ENCODE data around the gene RBFOX2. TPM values are rescaled to one million over a fixed set of nuclear protein-coding genes. Genes with fewer than 3 reads are reported as not detected.
A peak's percentile ranks its signal among the peaks of the same experiment; 100 is the strongest.

The RBFOX2 gene
- total RNA-seq, 1 donor from 2014 or later: 83.1 TPM

DNA sequence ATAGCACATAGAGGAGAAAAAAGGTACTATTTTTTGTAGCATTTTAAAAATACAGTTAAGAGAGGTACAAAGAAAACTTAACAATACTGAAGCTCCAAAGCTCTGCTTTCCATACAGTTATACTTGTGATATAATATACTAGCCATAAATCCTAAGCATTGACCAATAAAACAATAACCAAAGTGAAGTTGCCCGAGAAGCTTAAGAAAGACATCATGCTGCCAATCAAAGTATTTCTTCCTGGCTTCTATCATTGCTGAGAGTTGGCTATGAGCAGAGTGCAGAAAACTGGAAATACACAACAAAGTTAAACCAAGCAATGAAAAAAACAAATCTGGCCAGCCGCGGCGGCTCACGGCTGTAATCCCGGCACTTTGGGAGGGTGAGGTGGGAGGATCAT lies 84.2 kb downstream of the RBFOX2 start:
- no peak for DNase-seq (ENCODE audit: low read depth in 2 of 2)

DNA sequence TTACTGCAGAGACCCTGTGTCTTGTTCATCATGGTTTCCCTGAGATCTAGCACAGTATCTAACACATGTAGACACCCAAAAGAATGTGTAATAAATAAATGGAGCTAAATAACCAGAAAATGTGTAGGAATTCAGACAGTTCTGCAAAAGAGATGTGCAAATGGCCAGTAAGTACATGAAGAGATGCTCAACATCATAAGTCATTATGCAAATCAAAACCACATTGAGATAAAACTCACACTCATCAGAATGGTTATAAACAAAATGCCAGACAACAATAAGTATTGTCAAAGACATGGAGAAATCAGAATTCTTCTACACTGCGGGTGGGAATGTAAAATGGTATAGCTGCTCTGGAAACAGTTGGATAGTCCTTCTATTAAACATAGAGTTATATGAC lies 88.5 kb downstream of the RBFOX2 start:
- DNase-seq (ENCODE audit: low read depth in 2 of 2): no peak

GRCh38 chr22:35938226-35938625 lies 90.4 kb downstream of the RBFOX2 start:
- no peak for DNase-seq (ENCODE audit: low read depth in 2 of 2)

- DNase-seq (ENCODE audit: low read depth in 2 of 2): peak; percentile 87 to 91
These were observed 97.7 kb downstream of the RBFOX2 start for GRCh38 chr22:35930933-35931332.

DNA sequence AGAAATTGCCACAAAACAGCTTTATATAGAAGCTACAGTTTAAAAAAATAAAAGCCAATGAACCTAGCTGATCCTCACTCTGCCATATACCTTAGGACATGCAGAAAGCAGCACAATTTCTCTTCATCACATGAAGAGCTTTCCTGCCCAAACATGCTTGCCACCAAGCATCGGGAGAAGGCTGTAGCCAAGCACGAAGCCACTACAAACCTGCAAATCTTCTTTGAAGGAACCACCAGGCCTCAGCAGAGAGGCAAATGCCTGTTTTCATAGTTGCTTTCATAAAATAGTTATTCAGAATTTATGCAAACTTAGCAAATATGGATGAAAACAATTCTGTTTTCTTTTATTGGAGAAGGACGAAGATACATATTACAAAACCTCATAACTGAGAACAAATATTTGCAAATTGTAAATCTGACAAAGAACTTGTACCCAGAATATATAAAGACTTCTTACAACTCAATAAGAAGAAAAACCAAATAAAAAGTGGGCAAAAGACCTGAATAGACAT lies 100.3 kb downstream of the RBFOX2 start:
- no peak for DNase-seq (ENCODE audit: low read depth in 2 of 2)

GRCh38 chr22:35923026-35923425 lies 105.6 kb downstream of the RBFOX2 start:
- no peak for DNase-seq (ENCODE audit: low read depth in 2 of 2)

GRCh38 chr22:35921777-35922176 lies 106.8 kb downstream of the RBFOX2 start:
- peak; percentile 72 to 91 for DNase-seq (ENCODE audit: low read depth in 2 of 2)

DNA sequence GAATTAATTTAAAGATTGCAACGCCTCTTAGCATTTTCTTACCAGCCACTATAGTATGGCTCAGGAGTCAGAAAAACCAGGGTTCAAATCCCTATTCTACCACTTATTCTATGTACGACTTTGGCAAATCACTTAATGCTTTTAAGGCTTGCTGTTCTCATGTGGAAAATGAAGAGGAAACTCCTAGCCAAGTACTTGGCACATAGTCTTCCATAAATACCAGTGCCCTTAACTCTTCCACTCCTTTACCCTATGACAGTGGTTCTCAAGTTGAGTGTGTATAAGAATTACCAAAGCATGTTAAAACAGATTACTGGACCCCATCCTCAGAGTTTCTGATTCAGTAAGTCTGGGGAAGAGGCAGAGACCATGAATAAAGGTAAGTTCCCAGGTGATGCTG lies 107.6 kb downstream of the RBFOX2 start:
- no peak for DNase-seq (ENCODE audit: low read depth in 2 of 2)

DNA sequence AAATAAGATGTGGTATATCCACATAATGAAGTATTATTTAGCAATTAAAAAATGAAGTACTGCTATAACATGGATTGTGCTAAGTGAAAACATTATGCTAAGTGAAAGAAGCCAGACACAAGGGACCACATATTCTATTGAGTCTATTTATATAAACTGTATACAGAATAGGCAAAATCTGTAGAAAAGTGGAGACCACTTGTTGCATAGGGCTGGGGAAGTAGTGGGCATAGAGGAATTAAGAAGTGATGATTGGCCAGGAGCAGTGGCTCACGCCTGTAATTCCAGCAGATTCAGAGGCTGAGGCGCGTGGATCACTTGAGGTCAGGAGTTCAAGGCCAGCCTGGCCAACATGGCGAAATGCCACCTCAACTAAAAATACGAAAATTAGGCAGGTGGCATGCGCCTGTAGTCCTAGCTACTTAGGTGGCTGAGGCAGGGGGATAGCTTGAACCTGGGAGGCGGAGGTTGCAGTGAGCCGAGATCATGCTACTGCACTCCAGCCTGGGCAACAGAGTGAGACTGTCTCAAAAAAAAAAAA lies 109.6 kb downstream of the RBFOX2 start:
- no peak for DNase-seq (ENCODE audit: low read depth in 2 of 2)

DNA sequence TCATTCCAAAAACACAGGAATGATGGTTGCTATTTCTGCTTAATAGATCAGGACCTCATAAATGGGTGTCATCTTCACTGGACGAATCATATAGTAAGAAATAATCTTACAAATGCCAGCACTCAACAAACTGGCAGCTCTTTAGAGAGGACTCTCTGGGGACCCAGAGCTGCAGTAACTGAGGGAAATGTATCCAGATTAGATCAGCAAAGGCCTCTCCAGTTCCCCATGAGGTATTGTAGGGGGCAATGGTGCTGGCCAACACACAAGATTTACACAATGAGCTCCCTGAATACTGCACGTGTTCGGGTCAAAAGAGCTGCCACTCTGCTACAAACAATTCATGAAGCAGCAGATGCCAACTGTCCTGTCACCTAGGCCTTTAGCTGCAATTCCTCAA lies 110.2 kb downstream of the RBFOX2 start:
- DNase-seq (ENCODE audit: low read depth in 2 of 2): peak in 1 of 2 donors; percentile 41

DNA sequence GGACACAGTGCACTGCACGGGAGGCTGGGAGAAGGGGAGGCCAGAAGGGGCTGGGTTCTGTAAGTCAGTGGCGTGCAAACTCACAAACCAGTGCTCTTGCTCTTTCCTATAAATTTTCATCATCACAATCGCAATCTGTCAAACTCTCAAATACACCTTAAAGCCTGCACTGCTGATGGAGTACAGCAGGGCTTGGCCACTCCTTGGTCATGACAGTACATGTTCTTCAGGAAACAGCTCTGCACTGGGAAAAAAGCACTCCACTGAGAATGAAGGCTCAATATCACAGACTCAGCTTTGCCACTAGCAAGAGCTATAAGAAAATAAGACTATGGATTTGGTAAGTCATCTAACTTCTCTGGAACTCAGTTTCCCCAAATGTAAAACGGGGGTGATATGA lies 111.0 kb downstream of the RBFOX2 start:
- DNase-seq (ENCODE audit: low read depth in 2 of 2): no peak

- DNase-seq (ENCODE audit: low read depth in 2 of 2): peak; percentile 14 to 33
These were observed 113.1 kb downstream of the RBFOX2 start for GRCh38 chr22:35915477-35916013.

DNA sequence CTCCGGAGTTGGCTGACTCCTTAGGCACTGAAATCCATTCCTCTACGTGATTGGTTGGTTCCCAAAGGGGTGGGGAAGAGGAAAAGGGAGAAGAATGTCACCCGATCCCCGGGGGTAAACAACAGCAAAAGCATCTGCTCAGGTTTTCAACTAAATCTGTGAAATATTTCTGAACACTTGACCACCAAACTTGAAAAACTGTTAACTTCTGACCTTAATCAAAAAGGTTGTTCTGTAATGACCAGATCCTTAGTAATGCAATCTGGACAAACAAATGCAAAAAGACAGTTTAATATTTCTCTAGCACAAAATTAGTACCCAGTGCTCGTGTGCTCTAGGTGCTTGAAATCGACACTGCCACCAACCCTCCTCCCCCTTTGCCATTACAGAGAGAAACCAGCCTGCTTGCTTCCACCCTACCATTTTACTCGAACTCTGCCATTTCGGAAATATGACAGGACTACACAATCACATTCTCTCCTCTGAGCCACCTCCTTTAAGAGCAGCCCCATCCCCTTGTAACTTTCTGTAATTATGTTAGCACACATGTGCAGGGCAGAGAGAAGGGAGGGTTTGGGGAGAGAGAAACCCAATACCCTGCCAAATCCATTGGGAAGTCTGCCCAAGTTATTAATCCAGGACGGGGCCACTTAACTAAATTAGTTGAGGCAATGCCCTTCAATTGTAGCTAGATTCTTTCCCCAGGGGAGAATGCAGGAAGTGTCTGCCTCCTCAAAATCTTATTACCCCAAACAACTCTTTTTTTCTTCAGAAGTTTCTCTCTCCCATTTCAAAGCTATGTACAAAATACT lies 113.8 kb downstream of the RBFOX2 start:
- peak; percentile 61 to 87 for DNase-seq (ENCODE audit: low read depth in 2 of 2)

- no peak for DNase-seq (ENCODE audit: low read depth in 2 of 2)
These were observed 114.3 kb downstream of the RBFOX2 start for GRCh38 chr22:35914357-35914664.

- no peak for DNase-seq (ENCODE audit: low read depth in 2 of 2)
These were observed 114.7 kb downstream of the RBFOX2 start for GRCh38 chr22:35913925-35914324.

DNA sequence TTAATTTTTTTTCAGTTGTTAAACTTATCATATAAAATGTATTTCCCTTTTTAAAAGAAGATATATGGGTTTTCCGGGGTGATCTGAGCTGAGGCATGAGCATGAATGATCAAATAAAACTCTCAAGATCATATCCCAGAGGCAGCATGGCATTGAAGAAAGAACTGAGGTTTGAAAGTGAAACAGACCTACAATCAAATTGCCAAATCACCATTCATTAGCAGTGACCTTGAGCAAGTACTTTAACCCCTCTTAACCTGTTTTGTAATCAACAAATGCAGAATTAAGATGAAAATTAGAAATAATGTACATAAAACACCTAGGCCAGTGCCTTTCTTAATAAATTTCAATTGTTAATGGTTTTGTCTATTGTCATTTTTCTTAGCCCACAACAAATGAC lies 116.0 kb downstream of the RBFOX2 start:
- no peak for DNase-seq (ENCODE audit: low read depth in 2 of 2)

DNA sequence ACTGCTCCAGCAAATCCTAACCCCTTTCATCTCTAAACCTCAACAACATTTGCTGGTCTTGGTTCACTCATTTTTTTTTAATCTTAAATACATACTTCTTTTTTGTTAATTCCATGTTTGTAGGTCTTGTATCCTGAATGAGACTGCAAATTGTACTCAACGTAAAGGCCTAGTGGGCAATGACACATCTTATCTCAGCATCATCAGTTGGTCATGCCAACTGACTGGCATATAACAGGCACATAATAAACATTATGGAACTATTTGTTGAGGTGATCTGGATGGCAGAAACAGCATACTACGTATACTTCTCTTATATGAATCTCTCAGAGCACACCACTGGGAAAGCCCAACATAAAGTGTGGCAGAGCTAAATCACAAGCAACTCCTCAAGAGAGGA lies 116.7 kb downstream of the RBFOX2 start:
- no peak for DNase-seq (ENCODE audit: low read depth in 2 of 2)

DNA sequence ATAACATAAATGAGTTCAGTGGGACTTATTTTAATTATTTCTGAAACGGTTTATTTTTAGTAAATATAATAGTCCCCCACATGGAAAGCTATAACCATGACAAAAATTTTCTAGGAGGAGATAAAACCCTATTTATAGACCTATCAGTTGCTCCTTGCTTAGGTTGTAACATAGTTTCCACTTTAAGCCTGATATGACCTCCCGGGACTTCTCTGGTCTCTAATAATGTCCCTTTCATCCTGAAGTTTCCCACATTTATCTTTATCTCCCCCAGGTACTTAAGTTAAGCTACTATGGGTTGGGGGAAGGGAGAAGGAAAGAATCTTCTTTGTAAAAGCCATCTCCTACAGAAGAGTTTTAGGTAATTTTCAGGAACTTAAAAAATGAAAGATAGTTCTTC lies 117.7 kb downstream of the RBFOX2 start:
- DNase-seq (ENCODE audit: low read depth in 2 of 2): no peak

GRCh38 chr22:35910003-35910769 lies 118.4 kb downstream of the RBFOX2 start:
- peak; percentile 68 to 79 for DNase-seq (ENCODE audit: low read depth in 2 of 2)

DNA sequence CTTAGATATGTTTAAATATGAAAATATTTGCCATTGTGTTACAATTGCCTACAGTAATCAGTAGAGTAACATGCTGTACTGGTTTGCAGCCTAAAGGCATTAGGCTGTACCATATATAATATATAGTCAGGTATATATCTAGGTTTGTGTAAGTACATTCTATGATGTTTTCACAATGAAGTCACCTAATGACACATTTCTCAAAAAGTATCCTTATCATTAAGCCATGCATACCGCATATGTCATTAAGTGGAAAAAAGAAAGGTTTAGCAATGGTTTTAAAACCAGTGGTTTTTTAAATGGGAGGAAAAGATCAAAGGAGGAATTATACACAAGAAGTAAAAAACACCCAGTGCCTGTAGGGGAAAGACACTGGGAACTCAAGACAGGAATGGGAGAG lies 122.7 kb downstream of the RBFOX2 start:
- no peak for DNase-seq (ENCODE audit: low read depth in 2 of 2)

DNA sequence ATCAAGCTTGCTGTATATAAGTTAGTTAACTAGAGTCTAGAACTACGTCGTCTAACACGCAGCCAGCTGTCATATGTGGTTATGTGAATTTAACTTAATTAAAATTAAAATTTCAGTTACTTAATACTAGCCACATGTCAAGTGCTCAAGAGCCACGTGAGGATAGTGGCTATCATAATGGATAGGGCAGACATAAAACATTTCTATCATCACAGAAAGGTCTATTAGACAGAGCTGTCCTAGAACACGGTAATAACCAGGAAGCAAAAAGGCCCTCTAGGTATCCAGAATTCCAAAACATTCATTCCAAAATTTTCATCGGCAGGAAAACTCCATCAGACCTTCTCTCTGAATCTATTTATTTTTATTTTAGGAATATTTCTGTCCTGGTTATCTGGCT lies 123.9 kb downstream of the RBFOX2 start:
- no peak for DNase-seq (ENCODE audit: low read depth in 2 of 2)

DNA sequence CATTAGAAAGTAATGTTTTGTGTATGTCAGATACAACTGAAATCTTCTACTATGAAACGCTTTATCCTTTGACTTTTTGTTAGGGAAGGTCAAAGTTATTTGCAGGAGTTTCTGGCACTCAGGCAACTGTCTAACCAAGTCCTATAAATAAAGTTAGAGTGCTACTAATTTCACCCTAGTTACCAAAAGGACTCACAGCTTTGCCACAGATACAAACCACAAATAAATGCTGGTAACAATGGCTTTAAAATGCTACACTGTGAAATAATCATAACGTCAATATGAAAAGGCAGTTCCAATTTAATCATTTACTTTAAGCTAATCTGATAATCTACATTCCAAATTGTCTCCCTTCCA lies 124.3 kb downstream of the RBFOX2 start:
- DNase-seq (ENCODE audit: low read depth in 2 of 2): no peak
